H1 (cell line): ENCODE results near the gene TMEM150B. TPM values are rescaled to one million over a fixed set of nuclear protein-coding genes. Genes with fewer than 3 reads are reported as not detected.

ENCODE experiments used
- JUN ChIP-seq: IDR thresholded peaks from 2 replicates; pipeline ENCODE4 v1.6.1; 2011; ENCODE audit warnings: low read depth, mild to moderate bottlenecking, improper control_type of control experiment, low read length
- KDM4A ChIP-seq: IDR thresholded peaks from one replicate; pipeline ENCODE4 v1.7.1; 2012; ENCODE audit warnings: low read depth, mild to moderate bottlenecking, moderate library complexity, low read length, inconsistent platforms; ENCODE audit not compliant: severe bottlenecking
- RAD21 ChIP-seq, 2 experiments: IDR thresholded peaks in 1 of 2; conservative IDR thresholded peaks in 1 of 2; 2 replicates each; pipeline ENCODE4 v1.6.1; 2011; ENCODE audit warnings: low read depth in 2 of 2, low read length in 2 of 2, improper control_type of control experiment in 1 of 2, inconsistent platforms in 1 of 2, mild to moderate bottlenecking in 1 of 2, moderate library complexity in 1 of 2
- RBBP5 ChIP-seq: IDR thresholded peaks from 2 replicates; pipeline ENCODE4 v1.7.1; 2012; ENCODE audit warnings: low read depth, mild to moderate bottlenecking, inconsistent platforms, low read length, moderate library complexity, borderline replicate concordance
- YY1 ChIP-seq: IDR thresholded peaks from 2 replicates; pipeline ENCODE4 v1.6.1; 2011; ENCODE audit warnings: low read depth, mild to moderate bottlenecking, low read length
- polyA plus RNA-seq, 7 experiments: library from polyadenylated mRNA; depleted of rRNA in 3 of 7; stranded (reverse) in 5 of 7; unstranded in 2 of 7; fragments of >200 nt in 5 of 7; fragments of 200-250 nt in 2 of 7; gene quantifications; 1 replicate in 5 of 7; 2 replicates in 1 of 7; 4 replicates in 1 of 7; pipeline versions ENCODE4 v1.2.1 to v1.2.3, GENCODE V29; 2011 to 2013; ENCODE audit warnings: missing spikeins in 2 of 7, mixed read lengths in 2 of 7
- total RNA-seq: library from RNA; stranded (reverse); fragmentation: NEBNext Ultra II Directional; extraction: Animal tissue kit (Norgen Biotek cat#: 25700); gene quantifications from 2 replicates; pipeline ENCODE4 v1.2.1, GENCODE V29; 2021

TMEM150B gene
- total and polyA plus RNA-seq, 2 of the 8 experiments (the other 6 are each of a cell fraction or from before 2014, with no cell fraction given): 0.41 to 0.91 TPM

GRCh38 chr19:55266404-55266803 lies 58.7 kb downstream of the TMEM150B start (continued):
- TF ChIP-seq RBBP5 (no peak), KDM4A (no peak), RAD21 (IDR thresholded peaks at IDR 0.05 in 1 of 2, conservative IDR thresholded peaks at IDR 0.05 in 1 of 2; ENCODE audit: low read depth in 2 of 2, low read length in 2 of 2) (no peak), YY1 (no peak), JUN (no peak)
